Cardiac muscle cell (in vitro differentiated cells and primary cell): ENCODE results near the gene KIAA1549. TPM values are rescaled to one million over a fixed set of nuclear protein-coding genes. Genes with fewer than 3 reads are reported as not detected.

Experiments used
- DNase-seq, 2 donors: peaks; one replicate each; pipeline versions ENCODE4 v3.0.0 to v3.0.0-alpha.2; 2010 to 2017; ENCODE audit warnings: low read depth in 1 of 2, low spot score in 1 of 2
- H3K27ac ChIP-seq: fragments of 200-600 bp; sonication (generic); 2 replicates; pipeline ENCODE4 v1.5.1; 2016
- H3K27me3 ChIP-seq: fragments of 200-600 bp; sonication (generic); 2 replicates; pipeline ENCODE4 v1.6.0; 2016; ENCODE audit warnings: control low read depth
- H3K36me3 ChIP-seq: fragments of 200-600 bp; sonication (generic); 2 replicates; pipeline ENCODE4 v1.5.1; 2016; ENCODE audit warnings: control low read depth
- H3K4me1 ChIP-seq: fragments of 200-600 bp; sonication (generic); 2 replicates; pipeline ENCODE4 v1.8.1; 2017; ENCODE audit warnings: low read depth, mild to moderate bottlenecking, mixed run types
- H3K4me3 ChIP-seq: fragments of 200-600 bp; sonication (generic); 2 replicates; pipeline ENCODE4 v1.5.1; 2016; ENCODE audit warnings: mild to moderate bottlenecking
- H3K9me3 ChIP-seq: fragments of 200-600 bp; sonication (generic); 2 replicates; pipeline ENCODE4 v1.5.1; 2017; ENCODE audit warnings: low read depth, mild to moderate bottlenecking, control low read depth
- CTCF ChIP-seq: IDR thresholded peaks from 2 replicates; pipeline ENCODE4 v1.5.1; 2012; ENCODE audit warnings: low read depth, mild to moderate bottlenecking, low read length
- polyA plus RNA-seq: library from polyadenylated mRNA; unstranded; fragments of >200 nt; fragmentation: Nextera tagmentation; extraction: Ambion mirVana; gene quantifications from 2 replicates; pipeline ENCODE4 v1.2.1, GENCODE V29; 2016
- total RNA-seq: library from RNA; depleted of rRNA; stranded (reverse); fragments of >200 nt; gene quantifications from 2 replicates; pipeline ENCODE4 v1.2.3, GENCODE V29; 2016

KIAA1549 gene
- total and polyA plus RNA-seq, 2 experiments from 2014 or later, result 7.5 to 13.6 TPM

GRCh38 chr7:138917771-138918170, 63.4 kb downstream of the KIAA1549 start:
- no peak overlapping the region for H3K4me3 ChIP-seq
- no peaks in the 10 kb centered on the region for H3K27me3 ChIP-seq
- H3K4me1 ChIP-seq, result no peaks in the 10 kb centered on the region
- no peak for DNase-seq
- no peak for TF ChIP-seq CTCF
- H3K36me3 ChIP-seq, result peaks cover 9% of the 10 kb centered on the region
- no peaks in the 10 kb centered on the region for H3K9me3 ChIP-seq
- H3K27ac ChIP-seq, result no peak overlapping the region

- H3K27me3 ChIP-seq, result no peaks in the 10 kb centered on the region
- DNase-seq, result no peak
- H3K36me3 ChIP-seq, result peaks cover 9% of the 10 kb centered on the region
- no peak for TF ChIP-seq CTCF
- H3K4me3 ChIP-seq, result no peak overlapping the region
- H3K9me3 ChIP-seq, result no peaks in the 10 kb centered on the region
- H3K4me1 ChIP-seq, result no peaks in the 10 kb centered on the region
- no peak overlapping the region for H3K27ac ChIP-seq
Observed at GRCh38 chr7:138916731-138917130, 64.5 kb downstream of the KIAA1549 start.

- no peak overlapping the region for H3K4me3 ChIP-seq
- peaks cover 9% of the 10 kb centered on the region for H3K36me3 ChIP-seq
- H3K27me3 ChIP-seq, result no peaks in the 10 kb centered on the region
- H3K4me1 ChIP-seq, result no peaks in the 10 kb centered on the region
- H3K27ac ChIP-seq, result no peak overlapping the region
- H3K9me3 ChIP-seq, result no peaks in the 10 kb centered on the region
- no peak for TF ChIP-seq CTCF
- no peak for DNase-seq
Observed at GRCh38 chr7:138916275-138916674, 64.9 kb downstream of the KIAA1549 start.

- H3K4me3 ChIP-seq, result no peak overlapping the region
- no peak for DNase-seq
- peaks cover 12% of the 10 kb centered on the region for H3K36me3 ChIP-seq
- no peak overlapping the region for H3K27ac ChIP-seq
- H3K4me1 ChIP-seq, result no peaks in the 10 kb centered on the region
- no peak for TF ChIP-seq CTCF
- no peaks in the 10 kb centered on the region for H3K9me3 ChIP-seq
- no peaks in the 10 kb centered on the region for H3K27me3 ChIP-seq
Observed at GRCh38 chr7:138913783-138914182, 67.4 kb downstream of the KIAA1549 start.

GRCh38 chr7:138911007-138911406, 70.2 kb downstream of the KIAA1549 start:
- peaks cover 8% of the 10 kb centered on the region for H3K36me3 ChIP-seq
- H3K9me3 ChIP-seq, result no peaks in the 10 kb centered on the region
- DNase-seq, result no peak
- no peak overlapping the region for H3K4me3 ChIP-seq
- H3K4me1 ChIP-seq, result no peaks in the 10 kb centered on the region
- no peak overlapping the region for H3K27ac ChIP-seq
- TF ChIP-seq CTCF, result no peak
- no peaks in the 10 kb centered on the region for H3K27me3 ChIP-seq

- Histone ChIP-seq H3K27ac (no peak overlapping the region), H3K4me3 (no peak overlapping the region), H3K4me1 (no peaks in the 10 kb centered on the region), H3K27me3 (no peaks in the 10 kb centered on the region), H3K36me3 (peaks cover 15% of the 10 kb centered on the region), H3K9me3 (no peaks in the 10 kb centered on the region)
- no peak for TF ChIP-seq CTCF
- DNase-seq, result no peak
Observed at GRCh38 chr7:138907850-138908249, 73.3 kb downstream of the KIAA1549 start.
